ENCODE measurements around the gene SKP1. TPM values are rescaled to one million over a fixed set of nuclear protein-coding genes. Genes with fewer than 3 reads are reported as not detected.
"Not testable (repeated sequence)": the region's sequence is repeated elsewhere in the genome, so short reads cannot be mapped to it uniquely, and the experiment has no call there.

The SKP1 gene
- total and polyA plus RNA-seq, 12 donors = 65.2 to 675 (median 483) TPM

GRCh38 chr5:134161513-134162395 is 15.0 kb downstream of the SKP1 start:
- H3K4me1 ChIP-seq = peaks cover 0 to 4% (median 0%) of the 10 kb centered on the region in 9 donors
- ATAC-seq = no peak
- intact Hi-C loops (cut with DNase I) = no loop called here
- H3K4me3 ChIP-seq = no peak overlapping the region
- DNase-seq = no peak
- H3K27ac ChIP-seq = no peak overlapping the region
- H3K27me3 ChIP-seq = no peaks in the 10 kb centered on the region
- TF ChIP-seq CTCF (IDR thresholded peaks at IDR 0.05) = no peak
- WGBS, 2 donors = 85 to 98% methylated on average over 6 of the region's 6 CpGs
- H3K36me3 ChIP-seq = peaks cover 0 to 100% (median 71%) of the 10 kb centered on the region in 9 donors
- H3K9me3 ChIP-seq = peaks cover 0 to 5% (median 0%) of the 10 kb centered on the region in 11 donors

- no peaks in the 10 kb centered on the region for H3K9me3 ChIP-seq
- no peak overlapping the region for H3K4me3 ChIP-seq
- peaks cover 4 to 37% (median 27%) of the 10 kb centered on the region in 9 donors for H3K4me1 ChIP-seq
- DNase-seq (no peak), ATAC-seq (no peak)
- H3K27me3 ChIP-seq = no peaks in the 10 kb centered on the region
- H3K27ac ChIP-seq = no peak overlapping the region
- TF ChIP-seq CTCF (IDR thresholded peaks at IDR 0.05) = no peak
- WGBS, 2 donors = 98 to 100% methylated on average over 1 of the region's 1 CpG
- intact Hi-C loops (cut with DNase I) = no loop called here
- peaks cover 0 to 100% (median 63%) of the 10 kb centered on the region in 9 donors for H3K36me3 ChIP-seq
Measured at GRCh38 chr5:134153657-134154056, 23.1 kb downstream of the SKP1 start.

- Histone ChIP-seq H3K36me3 (peaks cover 0 to 100% (median 59%) of the 10 kb centered on the region in 9 donors), H3K9me3 (no peaks in the 10 kb centered on the region)
- ATAC-seq = no peak
Measured at GRCh38 chr5:134153241-134153640, 23.5 kb downstream of the SKP1 start.

GRCh38 chr5:134152173-134152832 is 24.4 kb downstream of the SKP1 start:
- H3K9me3 ChIP-seq; intact Hi-C loops (cut with DNase I); H3K4me3 ChIP-seq; H3K27me3 ChIP-seq; ATAC-seq; DNase-seq: not testable (repeated sequence)
- peaks cover 0 to 100% (median 51%) of the 10 kb centered on the region in 9 donors for H3K36me3 ChIP-seq
- peaks cover 4 to 43% (median 27%) of the 10 kb centered on the region in 9 donors for H3K4me1 ChIP-seq
- WGBS, 2 donors = 94 to 98% methylated on average over 15 of the region's 15 CpGs
- peak overlapping the region in 1 of 10 donors; percentile 61 for H3K27ac ChIP-seq

More at GRCh38 chr5:134153241-134153640, 23.5 kb downstream of the SKP1 start:
- no peak overlapping the region for H3K27ac ChIP-seq
- no peak for TF ChIP-seq CTCF (IDR thresholded peaks at IDR 0.05)
- 80 to 99% methylated on average over 3 of the region's 3 CpGs for WGBS, 2 donors
- no peak for DNase-seq
- intact Hi-C loops (cut with DNase I) = no loop called here
- no peaks in the 10 kb centered on the region for H3K27me3 ChIP-seq
- peaks cover 4 to 41% (median 27%) of the 10 kb centered on the region in 9 donors for H3K4me1 ChIP-seq
- no peak overlapping the region for H3K4me3 ChIP-seq
